Measurements from ENCODE around the gene RAP1GAP.

DNA sequence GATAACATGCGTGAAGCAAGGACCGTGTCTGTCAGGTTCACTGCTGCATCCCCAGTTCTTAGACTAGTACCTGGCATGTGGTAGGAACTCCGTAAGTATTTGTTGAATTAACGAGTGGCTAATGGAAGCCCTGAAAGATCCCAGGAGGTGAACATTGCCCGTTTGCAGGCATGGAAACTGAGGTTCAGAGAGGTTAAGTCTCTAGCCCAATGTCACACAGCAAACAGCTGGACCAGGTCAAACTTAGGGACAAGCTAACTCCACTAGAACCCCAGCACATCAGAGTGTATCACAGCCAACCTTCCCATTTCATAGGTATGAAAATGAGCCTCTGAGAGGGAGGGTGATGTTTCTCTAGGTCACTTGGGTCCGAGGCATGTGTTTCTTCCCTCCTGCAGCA lies 27.6 kb downstream of the RAP1GAP start:
- TF ChIP-seq EZH2 (IDR thresholded peaks at IDR 0.05; ENCODE audit: insufficient read depth, poor library complexity, severe bottlenecking) (no peak), EZH2phosphoT487 (IDR thresholded peaks at IDR 0.05; ENCODE audit: insufficient read depth, low read depth) (no peak)
